ENCODE measurements around the gene HTR3B.

The HTR3B gene

GRCh38 chr11:113895367-113896155, 9.0 kb upstream of the HTR3B start:
- H3K9me2 ChIP-seq (replicated peaks; ENCODE audit: low read depth, low read length), result no peaks in the 10 kb centered on the region
- TF ChIP-seq EZH2phosphoT487 (IDR thresholded peaks at IDR 0.05; ENCODE audit: borderline replicate concordance), result no peak
- TF ChIP-seq, protein P1, sequence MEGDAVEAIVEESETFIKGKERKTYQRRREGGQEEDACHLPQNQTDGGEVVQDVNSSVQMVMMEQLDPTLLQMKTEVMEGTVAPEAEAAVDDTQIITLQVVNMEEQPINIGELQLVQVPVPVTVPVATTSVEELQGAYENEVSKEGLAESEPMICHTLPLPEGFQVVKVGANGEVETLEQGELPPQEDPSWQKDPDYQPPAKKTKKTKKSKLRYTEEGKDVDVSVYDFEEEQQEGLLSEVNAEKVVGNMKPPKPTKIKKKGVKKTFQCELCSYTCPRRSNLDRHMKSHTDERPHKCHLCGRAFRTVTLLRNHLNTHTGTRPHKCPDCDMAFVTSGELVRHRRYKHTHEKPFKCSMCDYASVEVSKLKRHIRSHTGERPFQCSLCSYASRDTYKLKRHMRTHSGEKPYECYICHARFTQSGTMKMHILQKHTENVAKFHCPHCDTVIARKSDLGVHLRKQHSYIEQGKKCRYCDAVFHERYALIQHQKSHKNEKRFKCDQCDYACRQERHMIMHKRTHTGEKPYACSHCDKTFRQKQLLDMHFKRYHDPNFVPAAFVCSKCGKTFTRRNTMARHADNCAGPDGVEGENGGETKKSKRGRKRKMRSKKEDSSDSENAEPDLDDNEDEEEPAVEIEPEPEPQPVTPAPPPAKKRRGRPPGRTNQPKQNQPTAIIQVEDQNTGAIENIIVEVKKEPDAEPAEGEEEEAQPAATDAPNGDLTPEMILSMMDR (conservative IDR thresholded peaks at IDR 0.05; ENCODE audit: low read length), result no peak
- H3K9me3 ChIP-seq (ENCODE audit: insufficient read depth, low read depth, low read length), result no peaks in the 10 kb centered on the region
- H2AFZ ChIP-seq (ENCODE audit: low read length), result no peak overlapping the region
- no peak overlapping the region for H3K4me3 ChIP-seq (ENCODE audit: low read length, poor library complexity, severe bottlenecking)
- no peak overlapping the region for H3K4me2 ChIP-seq (ENCODE audit: low read depth, low read length, poor library complexity, severe bottlenecking)
- no peaks in the 10 kb centered on the region for H3K36me3 ChIP-seq (ENCODE audit: insufficient read depth, low read length)
- H4K20me1 ChIP-seq (ENCODE audit: insufficient read depth, low read length, poor library complexity, severe bottlenecking), result no peaks in the 10 kb centered on the region
- H3F3A ChIP-seq (ENCODE audit: low read depth), result no peaks in the 10 kb centered on the region
- H3K27me3 ChIP-seq (ENCODE audit: insufficient read depth, low read length, poor library complexity, severe bottlenecking), result no peaks in the 10 kb centered on the region
- no peak overlapping the region for H3K9ac ChIP-seq (ENCODE audit: low read depth, low read length, poor library complexity, severe bottlenecking)
- no peaks in the 10 kb centered on the region for H3K4me1 ChIP-seq (ENCODE audit: insufficient read depth, low read length, poor library complexity, severe bottlenecking)
- H3K79me2 ChIP-seq (ENCODE audit: insufficient read depth, low read length), result no peaks in the 10 kb centered on the region

DNA sequence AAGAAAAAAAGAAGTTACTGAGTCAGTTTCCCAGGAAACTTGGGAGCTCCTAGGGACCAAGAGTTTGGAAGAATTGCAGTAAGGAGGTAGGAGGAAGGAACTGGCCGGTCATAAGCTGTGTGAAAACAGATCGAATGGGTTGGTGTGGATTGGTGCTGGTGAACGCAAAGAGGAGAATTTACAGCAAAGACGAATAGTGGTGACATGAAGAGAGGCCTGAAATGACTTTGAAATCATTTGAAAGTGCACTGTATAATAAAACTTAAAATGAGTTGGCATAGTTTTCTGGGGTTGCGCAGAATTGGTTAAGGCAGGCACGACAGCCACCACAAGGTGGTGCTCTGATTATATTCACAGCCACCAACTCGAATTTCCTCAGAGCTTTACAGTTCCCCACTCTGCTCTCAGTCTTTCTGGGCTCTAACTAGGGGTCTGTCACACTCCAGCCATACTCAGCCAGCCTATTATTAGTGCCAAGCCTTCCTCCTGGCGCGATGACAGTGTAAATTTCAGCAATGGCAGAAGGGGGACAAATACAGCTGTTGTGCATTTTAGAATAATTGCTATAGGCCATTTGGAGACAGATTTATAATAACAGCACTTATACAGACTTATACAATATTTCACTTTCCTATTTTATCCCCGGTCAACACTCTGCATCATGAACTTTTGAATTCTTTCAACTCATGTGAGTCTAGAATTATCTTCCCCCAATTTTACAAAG, 8.3 kb upstream of the HTR3B start:
- no peak overlapping the region for H3K9ac ChIP-seq (ENCODE audit: low read depth, low read length, poor library complexity, severe bottlenecking)
- no peaks in the 10 kb centered on the region for H3K27me3 ChIP-seq (ENCODE audit: insufficient read depth, low read length, poor library complexity, severe bottlenecking)
- no peaks in the 10 kb centered on the region for H3K79me2 ChIP-seq (ENCODE audit: insufficient read depth, low read length)
- H3K4me1 ChIP-seq (ENCODE audit: insufficient read depth, low read length, poor library complexity, severe bottlenecking), result no peaks in the 10 kb centered on the region
- no peak overlapping the region for H3K4me2 ChIP-seq (ENCODE audit: low read depth, low read length, poor library complexity, severe bottlenecking)
- H3K4me3 ChIP-seq (ENCODE audit: low read length, poor library complexity, severe bottlenecking), result no peak overlapping the region
- H3K9me3 ChIP-seq (ENCODE audit: insufficient read depth, low read depth, low read length), result no peaks in the 10 kb centered on the region
- no peaks in the 10 kb centered on the region for H3K9me2 ChIP-seq (replicated peaks; ENCODE audit: low read depth, low read length)
- no peaks in the 10 kb centered on the region for H3F3A ChIP-seq (ENCODE audit: low read depth)
- H2AFZ ChIP-seq (ENCODE audit: low read length), result no peak overlapping the region
- H3K36me3 ChIP-seq (ENCODE audit: insufficient read depth, low read length), result no peaks in the 10 kb centered on the region
- H4K20me1 ChIP-seq (ENCODE audit: insufficient read depth, low read length, poor library complexity, severe bottlenecking), result no peaks in the 10 kb centered on the region
- TF ChIP-seq, protein P1 (conservative IDR thresholded peaks at IDR 0.05; ENCODE audit: low read length), result peak; percentile 80
- TF ChIP-seq EZH2phosphoT487 (IDR thresholded peaks at IDR 0.05; ENCODE audit: borderline replicate concordance), result no peak

GRCh38 chr11:113901141-113901540, 3.5 kb upstream of the HTR3B start:
- no peaks in the 10 kb centered on the region for H3K9me3 ChIP-seq (ENCODE audit: insufficient read depth, low read depth, low read length)
- H3K4me2 ChIP-seq (ENCODE audit: low read depth, low read length, poor library complexity, severe bottlenecking), result no peak overlapping the region
- H3K9ac ChIP-seq (ENCODE audit: low read depth, low read length, poor library complexity, severe bottlenecking), result no peak overlapping the region
- no peaks in the 10 kb centered on the region for H4K20me1 ChIP-seq (ENCODE audit: insufficient read depth, low read length, poor library complexity, severe bottlenecking)
- TF ChIP-seq, protein P1 (conservative IDR thresholded peaks at IDR 0.05; ENCODE audit: low read length), result no peak
- no peak for TF ChIP-seq EZH2phosphoT487 (IDR thresholded peaks at IDR 0.05; ENCODE audit: borderline replicate concordance)
- H3K4me1 ChIP-seq (ENCODE audit: insufficient read depth, low read length, poor library complexity, severe bottlenecking), result no peaks in the 10 kb centered on the region
- no peaks in the 10 kb centered on the region for H3K27me3 ChIP-seq (ENCODE audit: insufficient read depth, low read length, poor library complexity, severe bottlenecking)
- no peaks in the 10 kb centered on the region for H3K9me2 ChIP-seq (replicated peaks; ENCODE audit: low read depth, low read length)
- no peaks in the 10 kb centered on the region for H3F3A ChIP-seq (ENCODE audit: low read depth)
- no peak overlapping the region for H2AFZ ChIP-seq (ENCODE audit: low read length)
- H3K36me3 ChIP-seq (ENCODE audit: insufficient read depth, low read length), result no peaks in the 10 kb centered on the region
- no peaks in the 10 kb centered on the region for H3K79me2 ChIP-seq (ENCODE audit: insufficient read depth, low read length)
- no peak overlapping the region for H3K4me3 ChIP-seq (ENCODE audit: low read length, poor library complexity, severe bottlenecking)
